Heart right ventricle (tissue), 16 donors: Measurements from ENCODE around the gene CEP135. TPM values are rescaled to one million over a fixed set of nuclear protein-coding genes. Genes with fewer than 3 reads are reported as not detected.

Experiments used
- ATAC-seq, 8 donors: fragments of 200-7000 bp; cut with Tn5 transposase; one replicate each; pipeline ENCODE4 v1.9.1; 2020; ENCODE audit warnings: mild to moderate bottlenecking in 8 of 8, moderate library complexity in 8 of 8, moderate number of reproducible peaks in 1 of 8
- DNase-seq, 2 donors: peaks; one replicate each; pipeline ENCODE4 v3.0.0-alpha.2; 2020
- H3K27ac ChIP-seq, 10 donors: fragments of 200-600 bp; sonication (generic) in 2 of 10; one replicate each; pipeline versions ENCODE4 v1.5.0 to v1.8.0; 2020 to 2022; ENCODE audit warnings: mild to moderate bottlenecking in 3 of 10
- H3K27me3 ChIP-seq, 7 donors: fragments of 200-600 bp; one replicate each; pipeline ENCODE4 v1.8.0; 2021 to 2022; ENCODE audit warnings: mild to moderate bottlenecking in 2 of 7
- H3K36me3 ChIP-seq, 9 donors: fragments of 200-600 bp; sonication (generic) in 1 of 9; one replicate each; pipeline versions ENCODE4 v1.5.0 to v1.8.0; 2020 to 2022; ENCODE audit warnings: mild to moderate bottlenecking in 2 of 9
- H3K4me1 ChIP-seq, 9 donors: fragments of 200-600 bp; sonication (generic) in 1 of 9; one replicate each; pipeline versions ENCODE4 v1.5.0 to v1.8.0; 2020 to 2022; ENCODE audit warnings: mild to moderate bottlenecking in 4 of 9
- H3K4me3 ChIP-seq, 10 donors: fragments of 200-600 bp; sonication (generic) in 2 of 10; one replicate each; pipeline versions ENCODE4 v1.5.0 to v1.8.0; 2020 to 2022; ENCODE audit warnings: mild to moderate bottlenecking in 7 of 10, moderate library complexity in 2 of 10
- H3K9me3 ChIP-seq, 11 donors: fragments of 200-600 bp in 10 of 11; sonication (generic) in 2 of 11; one replicate each; pipeline versions ENCODE4 v1.5.0 to v1.8.0; 2013 to 2022; ENCODE audit warnings: mild to moderate bottlenecking in 2 of 11, control low read depth in 1 of 11, moderate library complexity in 1 of 11
- whole genome bisulfite sequencing, 2 donors: extraction: QIAGEN DNeasy Blood & Tissue Kit; methylation state at CpG; one replicate each; pipeline ENCODE4 v1.1.7; 2013; ENCODE audit warnings: inconsistent platforms in 1 of 2; 5-methylcytosine and 5-hydroxymethylcytosine counted together
- intact Hi-C, 10 donors: fragments of 100-400 bp; cut with DNase I; formaldehyde crosslinking; loops; one replicate each; pipeline versions ENCODE4 v1.11.1 to v1.14.2; 2022
- polyA plus RNA-seq, 2 donors: library from polyadenylated mRNA; stranded (reverse); fragments of 200-250 nt; gene quantifications; one replicate each; pipeline ENCODE4 v1.2.3, GENCODE V29; 2013
- total RNA-seq, 10 donors: library from RNA; stranded (reverse); fragmentation: NEBNext Ultra II Directional in 3 of 10; extraction: Animal tissue kit (Norgen Biotek cat#: 25700) in 3 of 10; gene quantifications; one replicate each; pipeline versions ENCODE4 v1.2.1 to v1.2.4, GENCODE V29; 2021 to 2023
- TF ChIP-seq, protein P1 (sequence below), 9 donors: fragments of 200-600 bp; sonication (generic) in 2 of 9; IDR thresholded peaks; one replicate each; pipeline versions ENCODE4 v1.5.0 to v1.8.0; 2021 to 2022; ENCODE audit warnings: antibody characterized with exemption in 9 of 9, mild to moderate bottlenecking in 5 of 9, moderate library complexity in 1 of 9
- donor health status: Arrhythmogenic right ventricular cardiomyopathy.
- donor health status: ischemic (EF 13 %, LVEDD 7.1; RV severe dilation, severe dysfunction).
- donor health status: healthy with polysubstance abuse.
- donor health status: DM: no; HTN: yes; CAD: no.
- donor health status: DM: no; HTN: no; CAD: no.
- donor health status: ischemic (EF 25% LVEDD 6.9; RV normal size, moderate dysfunction).
- donor health status: ischemic (EF 25% LVEDD 5.7; RV mildly dilated, moderate dysfunction).
- donor health status: healthy.
- donor health status: DM: yes; HTN: yes; CAD: no.
- donor health status: Ischemic cardiomyopathy.
- donor health status: ischemic (EF 35%, LVEDD 5.7; RV mildly dilated, moderate dysfunction).
- donor health status: nonischemic (EF 11% LVEDD 7.7; RV severe dilation, severe dysfunction).
- donor health status: DM: yes; HTN: yes; CAD: no.
- donor health status: PGD.
- donor health status: ischemic (EF 29% LVEDD 5.4; RV normal size, mild dysfunction).
- donor health status: nonischemic (EF 23%, LVEDD 6.1; RV moderate dilation, normal function).

CEP135 gene
- total and polyA plus RNA-seq, 12 donors, result 0.90 to 4.0 (median 2.4) TPM

DNA sequence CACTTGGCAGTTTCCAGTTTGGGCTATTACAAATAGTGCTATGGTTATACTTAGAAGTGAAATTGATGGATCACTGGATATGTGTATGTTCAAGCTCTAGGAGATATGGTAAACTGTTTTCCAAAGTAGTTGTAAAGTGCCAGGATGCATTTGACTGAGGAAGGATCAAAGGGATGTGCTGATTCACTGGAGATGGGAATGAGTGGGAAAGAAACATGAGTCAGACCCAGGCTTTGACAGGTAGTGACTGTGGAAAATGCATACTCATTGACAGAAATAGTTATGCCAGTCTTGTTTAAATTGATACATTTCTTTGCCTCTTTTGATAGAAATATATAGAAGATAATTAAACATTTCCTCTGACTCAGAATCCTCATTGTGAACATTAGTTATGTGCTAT is 77.9 kb downstream of the CEP135 start:
- peaks cover 0 to 11% (median 0%) of the 10 kb centered on the region in 11 donors for H3K9me3 ChIP-seq
- H3K27me3 ChIP-seq, result no peaks in the 10 kb centered on the region
- H3K4me1 ChIP-seq, result no peaks in the 10 kb centered on the region
- no peak overlapping the region for H3K4me3 ChIP-seq
- H3K27ac ChIP-seq, result no peak overlapping the region
- intact Hi-C loops, result no loop called here
- H3K36me3 ChIP-seq, result peaks cover 0 to 88% (median 23%) of the 10 kb centered on the region in 9 donors
- DNase-seq (no peak), ATAC-seq (no peak)
- TF ChIP-seq, protein P1, sequence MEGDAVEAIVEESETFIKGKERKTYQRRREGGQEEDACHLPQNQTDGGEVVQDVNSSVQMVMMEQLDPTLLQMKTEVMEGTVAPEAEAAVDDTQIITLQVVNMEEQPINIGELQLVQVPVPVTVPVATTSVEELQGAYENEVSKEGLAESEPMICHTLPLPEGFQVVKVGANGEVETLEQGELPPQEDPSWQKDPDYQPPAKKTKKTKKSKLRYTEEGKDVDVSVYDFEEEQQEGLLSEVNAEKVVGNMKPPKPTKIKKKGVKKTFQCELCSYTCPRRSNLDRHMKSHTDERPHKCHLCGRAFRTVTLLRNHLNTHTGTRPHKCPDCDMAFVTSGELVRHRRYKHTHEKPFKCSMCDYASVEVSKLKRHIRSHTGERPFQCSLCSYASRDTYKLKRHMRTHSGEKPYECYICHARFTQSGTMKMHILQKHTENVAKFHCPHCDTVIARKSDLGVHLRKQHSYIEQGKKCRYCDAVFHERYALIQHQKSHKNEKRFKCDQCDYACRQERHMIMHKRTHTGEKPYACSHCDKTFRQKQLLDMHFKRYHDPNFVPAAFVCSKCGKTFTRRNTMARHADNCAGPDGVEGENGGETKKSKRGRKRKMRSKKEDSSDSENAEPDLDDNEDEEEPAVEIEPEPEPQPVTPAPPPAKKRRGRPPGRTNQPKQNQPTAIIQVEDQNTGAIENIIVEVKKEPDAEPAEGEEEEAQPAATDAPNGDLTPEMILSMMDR (IDR thresholded peaks at IDR 0.05), result no peak

DNA sequence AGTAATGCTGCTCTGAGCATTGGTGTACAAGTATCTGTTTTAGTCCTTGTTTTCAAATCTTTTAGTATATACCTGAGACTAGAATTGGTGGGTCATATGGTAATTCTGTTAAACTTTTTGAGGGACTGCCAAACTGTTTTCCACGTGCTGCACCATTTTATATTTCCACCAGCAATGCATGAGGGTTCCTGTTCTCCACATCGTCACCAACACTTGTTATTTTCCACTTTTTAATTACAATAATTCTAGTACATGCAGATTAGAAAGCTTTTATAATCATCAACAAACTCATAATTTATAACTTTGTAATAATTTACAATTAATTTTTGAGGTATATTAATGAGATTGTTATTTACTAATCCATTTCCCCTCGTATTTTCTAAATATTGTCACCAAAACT is 79.4 kb downstream of the CEP135 start:
- ATAC-seq (no peak), DNase-seq (no peak)
- TF ChIP-seq, protein P1 (IDR thresholded peaks at IDR 0.05), result no peak
- H3K27ac ChIP-seq, result no peak overlapping the region
- H3K9me3 ChIP-seq, result peaks cover 0 to 11% (median 0%) of the 10 kb centered on the region in 11 donors
- intact Hi-C loops, result no loop called here
- no peaks in the 10 kb centered on the region for H3K4me1 ChIP-seq
- H3K27me3 ChIP-seq, result no peaks in the 10 kb centered on the region
- H3K4me3 ChIP-seq, result no peak overlapping the region
- WGBS, 2 donors, result 97 to 98% methylated on average over 3 of the region's 3 CpGs
- H3K36me3 ChIP-seq, result peaks cover 0 to 77% (median 27%) of the 10 kb centered on the region in 9 donors

DNA sequence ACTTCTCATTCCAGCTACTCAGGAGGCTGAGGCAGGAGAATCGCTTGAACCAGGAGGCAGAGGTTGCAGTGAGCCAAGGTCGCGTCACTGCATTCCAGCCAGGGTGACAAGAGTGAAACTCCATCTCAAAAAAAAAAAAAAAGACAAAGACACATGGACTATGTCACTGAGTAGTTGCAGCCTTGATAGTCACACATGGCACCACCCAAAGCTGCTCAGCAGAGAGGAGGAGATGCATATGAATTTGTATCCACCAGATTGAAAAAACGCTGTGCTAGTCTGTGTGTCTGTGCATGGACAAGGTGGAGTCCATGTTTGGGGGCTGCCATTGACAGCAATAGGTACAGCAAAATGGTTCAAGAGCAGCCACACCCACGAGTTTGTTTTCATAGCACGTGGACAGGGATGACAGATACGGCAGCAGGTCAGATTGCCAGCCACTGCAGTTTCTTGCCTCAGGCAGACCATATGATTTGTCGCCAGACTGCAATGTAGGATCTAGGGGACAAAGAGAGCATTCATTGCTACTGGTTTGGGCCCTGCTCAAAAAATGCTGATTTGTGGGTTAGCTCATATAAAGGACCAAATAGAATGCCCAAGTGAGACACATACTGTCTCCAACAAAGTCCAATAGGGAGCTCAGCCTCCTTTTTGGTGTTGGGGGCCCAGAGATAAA is 89.9 kb downstream of the CEP135 start:
- no peak overlapping the region for H3K27ac ChIP-seq
- intact Hi-C loops, result no loop called here
- no peaks in the 10 kb centered on the region for H3K4me1 ChIP-seq
- peaks cover 0 to 22% (median 3%) of the 10 kb centered on the region in 7 donors for H3K27me3 ChIP-seq
- no peaks in the 10 kb centered on the region for H3K9me3 ChIP-seq
- 74 to 76% methylated on average over 8 of the region's 8 CpGs for WGBS, 2 donors
- H3K36me3 ChIP-seq, result no peaks in the 10 kb centered on the region
- no peak for ATAC-seq
- TF ChIP-seq, protein P1 (IDR thresholded peaks at IDR 0.05), result no peak
- no peak for DNase-seq
- H3K4me3 ChIP-seq, result no peak overlapping the region

DNA sequence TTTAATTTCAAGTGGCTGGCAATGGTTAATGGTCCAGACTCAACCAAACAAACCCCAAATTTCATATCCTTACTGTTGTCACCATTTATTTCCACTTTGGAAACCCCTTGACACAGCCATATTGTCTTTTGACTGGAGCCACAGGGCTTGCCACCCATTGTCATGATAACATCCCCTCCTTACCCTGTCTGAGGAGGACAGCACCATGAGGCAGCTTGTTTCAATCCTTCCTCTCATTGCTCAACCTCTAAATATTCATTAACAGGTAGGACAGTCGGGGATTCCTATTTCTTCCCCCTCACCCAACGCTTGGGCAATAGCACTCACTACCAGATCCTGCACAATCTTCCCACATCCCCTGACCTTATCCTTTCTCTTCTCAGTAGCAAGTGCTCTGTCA is 92.1 kb downstream of the CEP135 start:
- no peaks in the 10 kb centered on the region for H3K9me3 ChIP-seq
- 40 to 43% methylated on average over 2 of the region's 2 CpGs for WGBS, 2 donors
- no peak for ATAC-seq
- no peaks in the 10 kb centered on the region for H3K4me1 ChIP-seq
- no peak overlapping the region for H3K27ac ChIP-seq
- no peak for DNase-seq
- H3K27me3 ChIP-seq, result peaks cover 0 to 31% (median 3%) of the 10 kb centered on the region in 7 donors
- no peak overlapping the region for H3K4me3 ChIP-seq
- intact Hi-C loops, result no loop called here
- TF ChIP-seq, protein P1 (IDR thresholded peaks at IDR 0.05), result no peak
- H3K36me3 ChIP-seq, result no peaks in the 10 kb centered on the region
